ENCODE data around the gene NBL1. TPM values are rescaled to one million over a fixed set of nuclear protein-coding genes. Genes with fewer than 3 reads are reported as not detected.

Gene NBL1
- total and polyA plus RNA-seq, 2 of the 4 experiments (the other 2 are of a cell fraction): 14.0 to 54.2 TPM

GRCh38 chr1:19694298-19694697 lies 50.2 kb downstream of the NBL1 start:
- Histone ChIP-seq H3K9ac (ENCODE audit: low read depth, low read length) (no peak overlapping the region), H2AK5ac (ENCODE audit: low read depth, low read length) (no peak overlapping the region), H3K18ac (ENCODE audit: low read depth, low read length) (no peak overlapping the region), H3K9me3 (ENCODE audit: control insufficient read depth, insufficient read depth, low read length) (no peaks in the 10 kb centered on the region; the same call in 1 of the 2 replicates), H2BK20ac (ENCODE audit: low read depth, low read length) (no peak overlapping the region), H2AFZ (replicated peaks; ENCODE audit: low read length, poor library complexity) (no peak overlapping the region), H3K4me2 (ENCODE audit: low read depth, low read length) (no peak overlapping the region), H4K8ac (ENCODE audit: low read depth in 2 of 2, low read length in 2 of 2) (no peak overlapping the region), H2BK15ac (ENCODE audit: low read depth, low read length) (no peak overlapping the region), H4K20me1 (ENCODE audit: insufficient read depth, low read length) (no peaks in the 10 kb centered on the region), H3K27me3 (ENCODE audit: control insufficient read depth, insufficient read depth, low read length) (no peaks in the 10 kb centered on the region), H3K14ac (replicated peaks; ENCODE audit: low read depth, low read length) (no peak overlapping the region), H3K4me1 (ENCODE audit: control insufficient read depth, insufficient read depth, low read length) (no peaks in the 10 kb centered on the region), H2BK120ac (ENCODE audit: low read depth, low read length) (no peak overlapping the region), H3K27ac (ENCODE audit: insufficient read depth, low read length) (no peak overlapping the region), H2AK9ac (replicated peaks; ENCODE audit: low read depth, low read length, poor library complexity) (no peak overlapping the region), H3K79me1 (ENCODE audit: low read depth in 1 of 2, low read length in 2 of 2) (no peaks in the 10 kb centered on the region), H3K4me3 (ENCODE audit: insufficient read depth, low read depth, low read length) (no peak overlapping the region), H2BK5ac (ENCODE audit: low read depth, low read length, poor library complexity, severe bottlenecking) (no peak overlapping the region), H4K5ac (ENCODE audit: low read depth, low read length) (no peak overlapping the region), H3K56ac (ENCODE audit: extremely low read depth, insufficient read depth, low read length) (no peak overlapping the region), H4K91ac (ENCODE audit: insufficient read depth, low read depth, low read length) (no peak overlapping the region), H3K23ac (ENCODE audit: low read depth, low read length) (no peak overlapping the region), H3K4ac (ENCODE audit: low read depth, low read length) (no peak overlapping the region), H3K36me3 (ENCODE audit: control insufficient read depth, insufficient read depth, low read length) (peaks cover 14% of the 10 kb centered on the region; the same call in 1 of the 2 replicates), H3K9me1 (ENCODE audit: insufficient read depth, low read length) (no peaks in the 10 kb centered on the region)
- BruUV-seq (replicated peaks): no TSS peak
- intact Hi-C loops (cut with micrococcal nuclease): no loop called here
- DNase-seq: no peak
- 81% methylated on average over 7 of the region's 14 CpGs; no CpG with 5 or more reads in 1 of the 2 experiments for WGBS, 2 experiments (ENCODE audit: extremely low coverage in 2 of 2, insufficient read length in 1 of 2)
- dilution Hi-C loops (cut with HindIII; ENCODE audit: low sequenced_read_pairs, unreplicated experiment): no loop called here
- in situ Hi-C loops (cut with MboI; ENCODE audit: low sequenced_read_pairs): no loop called here
- CTCF ChIA-PET: interaction anchor here (0.5 to 2.3 kb wide), 2 partner anchors 10 to 15 kb away, joined by 4 to 7 read pairs; no protein-coding TSS in a partner anchor
- POLR2A ChIA-PET (ENCODE audit: unreplicated experiment): no interaction called here
- TF ChIP-seq RCOR1 (IDR thresholded peaks at IDR 0.05; ENCODE audit: insufficient replicate concordance, low read length) (no peak), SMC3 (IDR thresholded peaks at IDR 0.05; ENCODE audit: low read depth, low read length) (no peak), MAZ (IDR thresholded peaks at IDR 0.05; ENCODE audit: borderline replicate concordance, low read depth, low read length) (no peak), RAD21 (IDR thresholded peaks at IDR 0.05; ENCODE audit: low read length) (no peak), CHD1 (IDR thresholded peaks at IDR 0.05; ENCODE audit: low read depth, low read length) (no peak), CTCF (conservative IDR thresholded peaks at IDR 0.05; ENCODE audit: low read depth, low read length) (no peak), CEBPB (IDR thresholded peaks at IDR 0.05; ENCODE audit: low read depth, low read length) (no peak), NFE2L2 (IDR thresholded peaks at IDR 0.05; ENCODE audit: low read depth, low read length) (no peak), RFX5 (IDR thresholded peaks at IDR 0.05; ENCODE audit: low read depth, low read length) (no peak), POLR2A (IDR thresholded peaks at IDR 0.05; ENCODE audit: low read depth, low read length) (no peak), MXI1 (IDR thresholded peaks at IDR 0.05; ENCODE audit: borderline replicate concordance, low read depth, low read length) (no peak), BHLHE40 (IDR thresholded peaks at IDR 0.05; ENCODE audit: low read depth, low read length) (no peak), MAFK (IDR thresholded peaks at IDR 0.05; ENCODE audit: low read depth, low read length) (no peak), FOS (IDR thresholded peaks at IDR 0.05; ENCODE audit: low read depth, low read length) (no peak), ELK1 (IDR thresholded peaks at IDR 0.05; ENCODE audit: borderline replicate concordance, low read depth, low read length) (no peak), USF2 (IDR thresholded peaks at IDR 0.05; ENCODE audit: low read depth, low read length) (no peak)
- no peak for ATAC-seq (ENCODE audit: low read depth)

Data from IMR-90 (cell line).